SK-N-SH (cell line): Measurements from ENCODE around the gene KIAA0232. TPM values are rescaled to one million over a fixed set of nuclear protein-coding genes. Genes with fewer than 3 reads are reported as not detected.

Experiments
- CTCF ChIA-PET: fragments of 300-600, 350-600 bp; formaldehyde crosslinking; extraction: SDS; loops from one replicate; lab custom pipeline; 2021; lab: Yijun Ruan, JAX
- POLR2A ChIA-PET: fragments of 350-600 bp; sonication (Branson Sonifier 250); formaldehyde crosslinking; extraction: SDS; loops from one replicate; lab custom pipeline; 2020; ENCODE audit warnings: antibody characterized with exemption, inconsistent platforms; lab: Yijun Ruan, JAX
- DNase-seq: peaks from one replicate; pipeline ENCODE4 v3.0.0; 2012
- H2AFZ ChIP-seq: fragments of 200-600 bp; sonication (generic); 2 replicates; pipeline ENCODE4 v1.8.1; 2016; ENCODE audit warnings: antibody characterized with exemption, mild to moderate bottlenecking, low read depth
- H3F3A ChIP-seq: fragments of 200-600 bp; sonication (generic); replicated peaks from 2 replicates; pipeline ENCODE3; 2016; ENCODE audit warnings: antibody characterized with exemption, mild to moderate bottlenecking; ENCODE audit not compliant: insufficient read depth
- H3K27ac ChIP-seq, 2 experiments: fragments of 200-500 bp in 1 of 2; fragments of 200-600 bp in 1 of 2; sonication (Bioruptor generic) in 1 of 2; sonication (generic), shearing (Covaris generic) in 1 of 2; 2 replicates each; pipeline versions ENCODE4 v1.5.1 to v1.6.1; 2014 to 2016; ENCODE audit warnings: low read depth in 2 of 2, inconsistent platforms in 1 of 2, low read length in 1 of 2, mild to moderate bottlenecking in 1 of 2, mixed read lengths in 1 of 2
- H3K27me3 ChIP-seq: fragments of 200-600 bp; sonication (generic), shearing (Covaris generic); 2 replicates; pipeline ENCODE4 v1.6.1; 2016; ENCODE audit warnings: mixed run types; ENCODE audit not compliant: insufficient read depth
- H3K36me3 ChIP-seq, 2 experiments: fragments of 200-500 bp in 1 of 2; fragments of 200-600 bp in 1 of 2; sonication (Bioruptor generic) in 1 of 2; sonication (generic) in 1 of 2; replicated peaks in 1 of 2; 2 replicates each; pipeline versions ENCODE3 to v1.5.1; 2014 to 2016; ENCODE audit warnings: low read length in 1 of 2, mild to moderate bottlenecking in 1 of 2; ENCODE audit not compliant: insufficient read depth in 2 of 2, control insufficient read depth in 1 of 2
- H3K4me1 ChIP-seq, 2 experiments: fragments of 200-500 bp in 1 of 2; fragments of 200-600 bp in 1 of 2; sonication (Bioruptor generic) in 1 of 2; sonication (generic), shearing (Covaris generic) in 1 of 2; 2 replicates each; pipeline versions ENCODE4 v1.5.1 to v1.6.1; 2014 to 2016; ENCODE audit warnings: low read depth in 1 of 2, low read length in 1 of 2, mixed run types in 1 of 2; ENCODE audit not compliant: insufficient read depth in 2 of 2, control insufficient read depth in 1 of 2
- H3K4me2 ChIP-seq: fragments of 200-600 bp; sonication (generic), shearing (Covaris generic); 2 replicates; pipeline ENCODE4 v1.6.1; 2017; ENCODE audit warnings: mixed run types
- H3K4me3 ChIP-seq, 2 experiments: fragments of 200-500 bp in 1 of 2; fragments of 200-600 bp in 1 of 2; sonication (Bioruptor generic) in 1 of 2; sonication (generic), shearing (Covaris generic) in 1 of 2; 2 replicates each; pipeline versions ENCODE4 v1.5.1 to v1.8.1; 2014 to 2016; ENCODE audit warnings: low read depth in 2 of 2, inconsistent platforms in 1 of 2, low read length in 1 of 2, mild to moderate bottlenecking in 1 of 2, mixed read lengths in 1 of 2, moderate library complexity in 1 of 2
- H3K79me2 ChIP-seq: fragments of 200-600 bp; sonication (generic); 2 replicates; pipeline ENCODE4 v1.8.1; 2017; ENCODE audit warnings: mild to moderate bottlenecking; ENCODE audit not compliant: insufficient read depth
- H3K9ac ChIP-seq: fragments of 200-600 bp; sonication (generic); 2 replicates; pipeline ENCODE4 v1.6.1; 2017; ENCODE audit warnings: mixed run types
- H3K9me2 ChIP-seq: fragments of 200-600 bp; sonication (generic); 2 replicates; pipeline ENCODE4 v1.6.1; 2017; ENCODE audit warnings: mixed run types
- H3K9me3 ChIP-seq: fragments of 200-600 bp; sonication (generic); 2 replicates; pipeline ENCODE4 v1.6.1; 2017; ENCODE audit warnings: mixed run types, mild to moderate bottlenecking, moderate library complexity
- H4K20me1 ChIP-seq: fragments of 200-600 bp; sonication (generic); 2 replicates; pipeline ENCODE4 v1.6.1; 2017; ENCODE audit warnings: mild to moderate bottlenecking, mixed run types; ENCODE audit not compliant: insufficient read depth
- EZH2phosphoT487 ChIP-seq: fragments of 200-600 bp; sonication (generic); IDR thresholded peaks from 2 replicates; pipeline ENCODE4 v1.6.1; 2017; ENCODE audit warnings: low read depth, mixed run types, mild to moderate bottlenecking, antibody characterized with exemption, moderate library complexity, borderline replicate concordance
- GATA2 ChIP-seq: sonication (generic); formaldehyde crosslinking; IDR thresholded peaks from 2 replicates; pipeline ENCODE4 v1.5.0; 2020; ENCODE audit warnings: mild to moderate bottlenecking, missing genetic modification reagents
- NRF1 ChIP-seq: IDR thresholded peaks from 2 replicates; pipeline ENCODE4 v1.6.1; 2012; ENCODE audit warnings: low read depth, mild to moderate bottlenecking, low read length
- RAD21 ChIP-seq: IDR thresholded peaks from 2 replicates; pipeline ENCODE4 v1.6.1; 2012; ENCODE audit warnings: mild to moderate bottlenecking, low read length
- TAF1 ChIP-seq: IDR thresholded peaks from 2 replicates; pipeline ENCODE4 v1.6.1; 2012; ENCODE audit warnings: low read depth, mild to moderate bottlenecking, low read length, moderate library complexity, borderline replicate concordance
- TEAD4 ChIP-seq: IDR thresholded peaks from 2 replicates; pipeline ENCODE4 v1.4.0; 2012; ENCODE audit warnings: mild to moderate bottlenecking, borderline replicate concordance; ENCODE audit not compliant: insufficient read depth
- WGBS: methylation state at CpG from one replicate; pipeline ENCODE4 v1.1.6; 2017; ENCODE audit warnings: low lambda C conversion rate; 5-methylcytosine and 5-hydroxymethylcytosine counted together
- polyA plus RNA-seq, 3 experiments: library from polyadenylated mRNA; depleted of rRNA; stranded (reverse); fragments of >200 nt; gene quantifications; 2 replicates each; pipeline ENCODE4 v1.2.3, GENCODE V29; 2012
- TF ChIP-seq, protein P1 (sequence below): IDR thresholded peaks from 2 replicates; pipeline ENCODE4 v1.4.0; 2012; ENCODE audit warnings: low read depth, borderline replicate concordance
- TF ChIP-seq, protein P2 (sequence below): IDR thresholded peaks from 2 replicates; pipeline ENCODE4 v1.6.1; 2012; ENCODE audit warnings: mild to moderate bottlenecking, low read depth, low read length, moderate library complexity
- TF ChIP-seq, protein P3 (sequence below): fragments of 200-600 bp; sonication (generic); IDR thresholded peaks from 2 replicates; pipeline ENCODE4 v1.6.1; 2017; ENCODE audit warnings: antibody characterized with exemption, mild to moderate bottlenecking, moderate library complexity

The KIAA0232 gene
- polyA plus RNA-seq, 1 of the 3 experiments (the other 2 are of a cell fraction): 5.7 TPM

DNA sequence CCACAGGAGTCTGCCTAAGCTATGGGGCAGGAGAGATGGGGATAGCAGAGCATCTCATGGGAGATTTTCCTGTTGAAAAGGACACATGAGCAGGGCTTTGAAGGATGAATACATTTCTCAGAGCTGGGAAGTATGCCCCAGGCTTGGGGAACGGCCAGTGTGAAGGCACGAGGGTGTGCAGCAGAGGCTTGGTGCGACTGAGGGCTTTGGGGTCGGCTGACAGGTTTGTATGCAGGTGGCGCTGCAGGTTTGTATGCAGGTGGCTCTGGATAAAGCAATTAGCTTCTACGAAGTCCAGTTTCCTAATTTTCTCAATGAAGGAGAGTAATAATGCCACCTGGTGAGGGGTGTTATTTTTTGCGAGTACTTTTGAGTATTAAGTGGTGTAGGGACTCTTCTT lies 6.8 kb upstream of the KIAA0232 start:
- no peaks in the 10 kb centered on the region for H3K36me3 ChIP-seq
- no peaks in the 10 kb centered on the region for H3K9me3 ChIP-seq
- H3K4me3 ChIP-seq: no peak overlapping the region
- POLR2A ChIA-PET: no interaction called here
- no peak overlapping the region for H2AFZ ChIP-seq
- TF ChIP-seq, protein P1, sequence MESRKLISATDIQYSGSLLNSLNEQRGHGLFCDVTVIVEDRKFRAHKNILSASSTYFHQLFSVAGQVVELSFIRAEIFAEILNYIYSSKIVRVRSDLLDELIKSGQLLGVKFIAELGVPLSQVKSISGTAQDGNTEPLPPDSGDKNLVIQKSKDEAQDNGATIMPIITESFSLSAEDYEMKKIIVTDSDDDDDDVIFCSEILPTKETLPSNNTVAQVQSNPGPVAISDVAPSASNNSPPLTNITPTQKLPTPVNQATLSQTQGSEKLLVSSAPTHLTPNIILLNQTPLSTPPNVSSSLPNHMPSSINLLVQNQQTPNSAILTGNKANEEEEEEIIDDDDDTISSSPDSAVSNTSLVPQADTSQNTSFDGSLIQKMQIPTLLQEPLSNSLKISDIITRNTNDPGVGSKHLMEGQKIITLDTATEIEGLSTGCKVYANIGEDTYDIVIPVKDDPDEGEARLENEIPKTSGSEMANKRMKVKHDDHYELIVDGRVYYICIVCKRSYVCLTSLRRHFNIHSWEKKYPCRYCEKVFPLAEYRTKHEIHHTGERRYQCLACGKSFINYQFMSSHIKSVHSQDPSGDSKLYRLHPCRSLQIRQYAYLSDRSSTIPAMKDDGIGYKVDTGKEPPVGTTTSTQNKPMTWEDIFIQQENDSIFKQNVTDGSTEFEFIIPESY: no peak
- TF ChIP-seq EZH2phosphoT487: no peak
- no peak for TF ChIP-seq TAF1
- TF ChIP-seq, protein P2, sequence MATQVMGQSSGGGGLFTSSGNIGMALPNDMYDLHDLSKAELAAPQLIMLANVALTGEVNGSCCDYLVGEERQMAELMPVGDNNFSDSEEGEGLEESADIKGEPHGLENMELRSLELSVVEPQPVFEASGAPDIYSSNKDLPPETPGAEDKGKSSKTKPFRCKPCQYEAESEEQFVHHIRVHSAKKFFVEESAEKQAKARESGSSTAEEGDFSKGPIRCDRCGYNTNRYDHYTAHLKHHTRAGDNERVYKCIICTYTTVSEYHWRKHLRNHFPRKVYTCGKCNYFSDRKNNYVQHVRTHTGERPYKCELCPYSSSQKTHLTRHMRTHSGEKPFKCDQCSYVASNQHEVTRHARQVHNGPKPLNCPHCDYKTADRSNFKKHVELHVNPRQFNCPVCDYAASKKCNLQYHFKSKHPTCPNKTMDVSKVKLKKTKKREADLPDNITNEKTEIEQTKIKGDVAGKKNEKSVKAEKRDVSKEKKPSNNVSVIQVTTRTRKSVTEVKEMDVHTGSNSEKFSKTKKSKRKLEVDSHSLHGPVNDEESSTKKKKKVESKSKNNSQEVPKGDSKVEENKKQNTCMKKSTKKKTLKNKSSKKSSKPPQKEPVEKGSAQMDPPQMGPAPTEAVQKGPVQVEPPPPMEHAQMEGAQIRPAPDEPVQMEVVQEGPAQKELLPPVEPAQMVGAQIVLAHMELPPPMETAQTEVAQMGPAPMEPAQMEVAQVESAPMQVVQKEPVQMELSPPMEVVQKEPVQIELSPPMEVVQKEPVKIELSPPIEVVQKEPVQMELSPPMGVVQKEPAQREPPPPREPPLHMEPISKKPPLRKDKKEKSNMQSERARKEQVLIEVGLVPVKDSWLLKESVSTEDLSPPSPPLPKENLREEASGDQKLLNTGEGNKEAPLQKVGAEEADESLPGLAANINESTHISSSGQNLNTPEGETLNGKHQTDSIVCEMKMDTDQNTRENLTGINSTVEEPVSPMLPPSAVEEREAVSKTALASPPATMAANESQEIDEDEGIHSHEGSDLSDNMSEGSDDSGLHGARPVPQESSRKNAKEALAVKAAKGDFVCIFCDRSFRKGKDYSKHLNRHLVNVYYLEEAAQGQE: no peak
- TF ChIP-seq, protein P3, sequence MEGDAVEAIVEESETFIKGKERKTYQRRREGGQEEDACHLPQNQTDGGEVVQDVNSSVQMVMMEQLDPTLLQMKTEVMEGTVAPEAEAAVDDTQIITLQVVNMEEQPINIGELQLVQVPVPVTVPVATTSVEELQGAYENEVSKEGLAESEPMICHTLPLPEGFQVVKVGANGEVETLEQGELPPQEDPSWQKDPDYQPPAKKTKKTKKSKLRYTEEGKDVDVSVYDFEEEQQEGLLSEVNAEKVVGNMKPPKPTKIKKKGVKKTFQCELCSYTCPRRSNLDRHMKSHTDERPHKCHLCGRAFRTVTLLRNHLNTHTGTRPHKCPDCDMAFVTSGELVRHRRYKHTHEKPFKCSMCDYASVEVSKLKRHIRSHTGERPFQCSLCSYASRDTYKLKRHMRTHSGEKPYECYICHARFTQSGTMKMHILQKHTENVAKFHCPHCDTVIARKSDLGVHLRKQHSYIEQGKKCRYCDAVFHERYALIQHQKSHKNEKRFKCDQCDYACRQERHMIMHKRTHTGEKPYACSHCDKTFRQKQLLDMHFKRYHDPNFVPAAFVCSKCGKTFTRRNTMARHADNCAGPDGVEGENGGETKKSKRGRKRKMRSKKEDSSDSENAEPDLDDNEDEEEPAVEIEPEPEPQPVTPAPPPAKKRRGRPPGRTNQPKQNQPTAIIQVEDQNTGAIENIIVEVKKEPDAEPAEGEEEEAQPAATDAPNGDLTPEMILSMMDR: no peak
- no peak for TF ChIP-seq GATA2 (CRISPR knock-in tag)
- TF ChIP-seq TEAD4: no peak
- TF ChIP-seq RAD21: no peak
- TF ChIP-seq NRF1: no peak
- no peaks in the 10 kb centered on the region for H3K9me2 ChIP-seq
- peaks cover 0 to 9% of the 10 kb centered on the region in 2 experiments; a peak in 1 of 4 replicates for H3K4me1 ChIP-seq
- DNase-seq: no peak
- H3F3A ChIP-seq: no peaks in the 10 kb centered on the region
- H3K27me3 ChIP-seq: peaks cover 6% of the 10 kb centered on the region
- WGBS: 66% methylated on average over 7 of the region's 7 CpGs
- CTCF ChIA-PET: interaction anchor here (0.7 to 3.2 kb wide), 4 partner anchors 13 to 98 kb away, joined by 3 to 9 read pairs (median 6); no protein-coding TSS in a partner anchor
- no peak overlapping the region for H3K4me2 ChIP-seq
- no peak overlapping the region for H3K9ac ChIP-seq
- no peak overlapping the region for H3K27ac ChIP-seq
- H3K79me2 ChIP-seq: no peaks in the 10 kb centered on the region
- H4K20me1 ChIP-seq: no peaks in the 10 kb centered on the region
